Measurements from ENCODE around the gene TRAPPC2L. TPM values are rescaled to one million over a fixed set of nuclear protein-coding genes. Genes with fewer than 3 reads are reported as not detected.

TRAPPC2L gene
- total RNA-seq, 1 donor: 43.1 TPM

- Histone ChIP-seq H3K79me2 (ENCODE audit: insufficient read depth, low read length) (no peaks in the 10 kb centered on the region), H3K4me2 (ENCODE audit: insufficient read depth, low read length) (no peak overlapping the region), H3K27me3 (ENCODE audit: insufficient read depth, low read length) (peaks cover 4% of the 10 kb centered on the region), H3K4me3 (ENCODE audit: insufficient read depth, low read length) (no peak overlapping the region), H2AFZ (ENCODE audit: low read length) (no peak overlapping the region), H4K20me1 (ENCODE audit: insufficient read depth, low read length) (no peaks in the 10 kb centered on the region), H3K4me1 (ENCODE audit: insufficient read depth, low read length) (no peaks in the 10 kb centered on the region), H3K9me3 (ENCODE audit: low read depth, low read length) (no peaks in the 10 kb centered on the region), H3K36me3 (ENCODE audit: insufficient read depth, low read length) (no peaks in the 10 kb centered on the region), H3K27ac (ENCODE audit: low read depth, low read length) (no peak overlapping the region)
- DNase-seq (ENCODE audit: insufficient read length, low spot score, missing footprints): no peak
- TF ChIP-seq, protein P1, sequence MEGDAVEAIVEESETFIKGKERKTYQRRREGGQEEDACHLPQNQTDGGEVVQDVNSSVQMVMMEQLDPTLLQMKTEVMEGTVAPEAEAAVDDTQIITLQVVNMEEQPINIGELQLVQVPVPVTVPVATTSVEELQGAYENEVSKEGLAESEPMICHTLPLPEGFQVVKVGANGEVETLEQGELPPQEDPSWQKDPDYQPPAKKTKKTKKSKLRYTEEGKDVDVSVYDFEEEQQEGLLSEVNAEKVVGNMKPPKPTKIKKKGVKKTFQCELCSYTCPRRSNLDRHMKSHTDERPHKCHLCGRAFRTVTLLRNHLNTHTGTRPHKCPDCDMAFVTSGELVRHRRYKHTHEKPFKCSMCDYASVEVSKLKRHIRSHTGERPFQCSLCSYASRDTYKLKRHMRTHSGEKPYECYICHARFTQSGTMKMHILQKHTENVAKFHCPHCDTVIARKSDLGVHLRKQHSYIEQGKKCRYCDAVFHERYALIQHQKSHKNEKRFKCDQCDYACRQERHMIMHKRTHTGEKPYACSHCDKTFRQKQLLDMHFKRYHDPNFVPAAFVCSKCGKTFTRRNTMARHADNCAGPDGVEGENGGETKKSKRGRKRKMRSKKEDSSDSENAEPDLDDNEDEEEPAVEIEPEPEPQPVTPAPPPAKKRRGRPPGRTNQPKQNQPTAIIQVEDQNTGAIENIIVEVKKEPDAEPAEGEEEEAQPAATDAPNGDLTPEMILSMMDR (IDR thresholded peaks at IDR 0.05; ENCODE audit: extremely low read depth, low read depth, low read length): no peak
These were observed 46.3 kb downstream of the TRAPPC2L start for GRCh38 chr16:88903267-88903666.

GRCh38 chr16:88904676-88905365 is 47.9 kb downstream of the TRAPPC2L start:
- H3K27me3 ChIP-seq (ENCODE audit: insufficient read depth, low read length): peaks cover 8% of the 10 kb centered on the region
- no peak overlapping the region for H3K4me2 ChIP-seq (ENCODE audit: insufficient read depth, low read length)
- TF ChIP-seq, protein P1 (IDR thresholded peaks at IDR 0.05; ENCODE audit: extremely low read depth, low read depth, low read length): no peak
- no peak for DNase-seq (ENCODE audit: insufficient read length, low spot score, missing footprints)
- H2AFZ ChIP-seq (ENCODE audit: low read length): no peak overlapping the region
- no peak overlapping the region for H3K4me3 ChIP-seq (ENCODE audit: insufficient read depth, low read length)
- no peaks in the 10 kb centered on the region for H4K20me1 ChIP-seq (ENCODE audit: insufficient read depth, low read length)
- no peaks in the 10 kb centered on the region for H3K36me3 ChIP-seq (ENCODE audit: insufficient read depth, low read length)
- no peaks in the 10 kb centered on the region for H3K79me2 ChIP-seq (ENCODE audit: insufficient read depth, low read length)
- no peaks in the 10 kb centered on the region for H3K4me1 ChIP-seq (ENCODE audit: insufficient read depth, low read length)
- no peaks in the 10 kb centered on the region for H3K9me3 ChIP-seq (ENCODE audit: low read depth, low read length)
- no peak overlapping the region for H3K27ac ChIP-seq (ENCODE audit: low read depth, low read length)

DNA sequence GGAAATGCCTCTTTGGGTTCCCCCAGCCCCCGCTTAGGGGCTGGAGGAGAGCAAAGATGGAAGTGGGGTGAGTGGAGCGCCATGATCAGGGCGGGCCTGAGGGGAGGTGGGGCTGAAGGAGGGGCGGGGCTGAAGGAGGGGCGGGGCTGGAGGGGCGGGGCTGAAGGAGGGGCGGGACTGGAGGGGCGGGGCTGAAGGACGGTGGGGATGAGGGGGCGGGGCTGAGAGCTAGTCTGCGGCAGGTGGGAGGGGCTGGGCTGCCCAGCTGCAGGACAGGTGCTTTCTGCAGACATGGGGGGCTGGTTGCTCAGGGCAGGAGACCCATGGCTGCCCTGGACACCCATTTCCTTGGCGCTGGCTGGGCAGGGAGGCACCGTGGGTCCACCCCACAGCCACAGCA is 48.6 kb downstream of the TRAPPC2L start:
- H4K20me1 ChIP-seq (ENCODE audit: insufficient read depth, low read length): no peaks in the 10 kb centered on the region
- TF ChIP-seq, protein P1 (IDR thresholded peaks at IDR 0.05; ENCODE audit: extremely low read depth, low read depth, low read length): no peak
- no peaks in the 10 kb centered on the region for H3K4me1 ChIP-seq (ENCODE audit: insufficient read depth, low read length)

DNA sequence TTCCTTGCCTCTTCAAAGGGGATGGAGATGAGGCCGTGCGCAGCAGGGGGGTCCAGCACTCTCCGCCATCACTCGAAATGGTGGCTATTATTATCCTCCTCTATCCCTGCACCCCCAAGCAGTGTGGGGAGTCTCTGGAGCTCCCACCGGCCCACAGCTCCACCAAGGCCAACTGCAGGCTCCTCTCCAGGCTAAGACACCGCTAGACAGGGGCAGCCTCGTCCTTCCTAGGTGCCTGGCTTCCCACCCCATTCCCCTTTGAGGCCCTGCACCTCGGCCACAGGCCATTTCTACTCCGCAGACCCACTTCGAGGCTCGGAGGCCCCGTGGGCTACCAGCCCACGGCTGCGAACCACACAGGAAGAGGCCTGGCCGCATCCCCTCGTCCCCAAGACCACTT is 49.1 kb downstream of the TRAPPC2L start:
- H4K20me1 ChIP-seq (ENCODE audit: insufficient read depth, low read length): no peaks in the 10 kb centered on the region
- TF ChIP-seq, protein P1 (IDR thresholded peaks at IDR 0.05; ENCODE audit: extremely low read depth, low read depth, low read length): no peak
- no peak overlapping the region for H3K4me3 ChIP-seq (ENCODE audit: insufficient read depth, low read length)
- H3K4me2 ChIP-seq (ENCODE audit: insufficient read depth, low read length): no peak overlapping the region
- H3K27me3 ChIP-seq (ENCODE audit: insufficient read depth, low read length): peaks cover 16% of the 10 kb centered on the region
- no peaks in the 10 kb centered on the region for H3K79me2 ChIP-seq (ENCODE audit: insufficient read depth, low read length)
- DNase-seq (ENCODE audit: insufficient read length, low spot score, missing footprints): no peak
- H2AFZ ChIP-seq (ENCODE audit: low read length): no peak overlapping the region
- no peaks in the 10 kb centered on the region for H3K4me1 ChIP-seq (ENCODE audit: insufficient read depth, low read length)
- H3K27ac ChIP-seq (ENCODE audit: low read depth, low read length): no peak overlapping the region
- H3K36me3 ChIP-seq (ENCODE audit: insufficient read depth, low read length): no peaks in the 10 kb centered on the region
- H3K9me3 ChIP-seq (ENCODE audit: low read depth, low read length): no peaks in the 10 kb centered on the region

More for the DNA sequence above, 48.6 kb downstream of the TRAPPC2L start:
- Histone ChIP-seq H3K36me3 (ENCODE audit: insufficient read depth, low read length) (no peaks in the 10 kb centered on the region), H2AFZ (ENCODE audit: low read length) (no peak overlapping the region), H3K27ac (ENCODE audit: low read depth, low read length) (no peak overlapping the region), H3K4me3 (ENCODE audit: insufficient read depth, low read length) (no peak overlapping the region), H3K9me3 (ENCODE audit: low read depth, low read length) (no peaks in the 10 kb centered on the region), H3K79me2 (ENCODE audit: insufficient read depth, low read length) (no peaks in the 10 kb centered on the region), H3K4me2 (ENCODE audit: insufficient read depth, low read length) (no peak overlapping the region), H3K27me3 (ENCODE audit: insufficient read depth, low read length) (peaks cover 15% of the 10 kb centered on the region)
- DNase-seq (ENCODE audit: insufficient read length, low spot score, missing footprints): peak; percentile 89

Data from osteoblast (primary cell).